PFSK-1 (cell line): Measurements from ENCODE around the gene ABCG1.

Source experiments
- POLR2AphosphoS5 ChIP-seq: IDR thresholded peaks from 2 replicates; pipeline ENCODE4 v1.6.1; 2012; ENCODE audit warnings: low read depth, mild to moderate bottlenecking, control low read depth, low read length, moderate library complexity
- SIN3A ChIP-seq: IDR thresholded peaks from 2 replicates; pipeline ENCODE4 v1.6.1; 2012; ENCODE audit warnings: mild to moderate bottlenecking, low read length, moderate library complexity, borderline replicate concordance; ENCODE audit not compliant: insufficient read depth
- TAF1 ChIP-seq: IDR thresholded peaks from 2 replicates; pipeline ENCODE4 v1.6.1; 2012; ENCODE audit warnings: low read length, control low read depth, borderline replicate concordance; ENCODE audit not compliant: insufficient read depth
- TF ChIP-seq, protein P1 (sequence below), 2 experiments: IDR thresholded peaks; 2 replicates each; pipeline versions ENCODE4 v1.6.1 to v1.8.0; 2011 to 2012; ENCODE audit warnings: low read depth in 2 of 2, low read length in 2 of 2, control low read depth in 1 of 2, inconsistent platforms in 1 of 2, mild to moderate bottlenecking in 1 of 2, moderate library complexity in 1 of 2; ENCODE audit not compliant: insufficient read depth in 1 of 2

DNA sequence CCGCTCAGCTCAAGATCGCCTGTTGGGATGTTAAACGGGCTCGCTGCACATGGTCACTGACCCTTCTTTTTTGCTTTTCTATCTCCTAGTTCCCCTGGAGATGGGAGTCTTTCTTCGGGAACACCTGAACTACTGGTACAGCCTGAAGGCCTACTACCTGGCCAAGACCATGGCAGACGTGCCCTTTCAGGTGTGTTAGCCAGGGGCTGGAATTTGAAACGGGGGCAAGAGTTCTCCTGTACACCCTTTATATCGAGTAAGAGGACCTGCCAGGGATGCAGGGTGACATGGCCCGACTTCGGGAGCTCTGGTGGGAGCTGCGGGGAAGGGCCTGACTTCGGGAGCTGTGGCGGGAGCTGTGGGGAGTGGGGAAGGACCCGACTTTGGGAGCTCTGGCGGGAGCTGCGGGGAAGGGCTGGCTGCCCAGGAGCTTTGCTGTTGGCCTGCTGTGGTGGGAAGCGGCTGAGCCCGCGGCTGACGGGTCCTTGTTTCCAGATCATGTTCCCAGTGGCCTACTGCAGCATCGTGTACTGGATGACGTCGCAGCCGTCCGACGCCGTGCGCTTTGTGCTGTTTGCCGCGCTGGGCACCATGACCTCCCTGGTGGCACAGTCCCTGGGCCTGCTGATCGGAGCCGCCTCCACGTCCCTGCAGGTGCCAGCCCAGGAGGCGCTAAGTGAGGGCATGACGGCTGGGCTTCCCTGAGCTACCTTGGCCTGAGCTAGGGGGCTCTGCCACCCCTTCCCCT is 72.2 kb downstream of the ABCG1 start:
- no peak for TF ChIP-seq POLR2AphosphoS5
- no peak for TF ChIP-seq TAF1
- TF ChIP-seq, protein P1, sequence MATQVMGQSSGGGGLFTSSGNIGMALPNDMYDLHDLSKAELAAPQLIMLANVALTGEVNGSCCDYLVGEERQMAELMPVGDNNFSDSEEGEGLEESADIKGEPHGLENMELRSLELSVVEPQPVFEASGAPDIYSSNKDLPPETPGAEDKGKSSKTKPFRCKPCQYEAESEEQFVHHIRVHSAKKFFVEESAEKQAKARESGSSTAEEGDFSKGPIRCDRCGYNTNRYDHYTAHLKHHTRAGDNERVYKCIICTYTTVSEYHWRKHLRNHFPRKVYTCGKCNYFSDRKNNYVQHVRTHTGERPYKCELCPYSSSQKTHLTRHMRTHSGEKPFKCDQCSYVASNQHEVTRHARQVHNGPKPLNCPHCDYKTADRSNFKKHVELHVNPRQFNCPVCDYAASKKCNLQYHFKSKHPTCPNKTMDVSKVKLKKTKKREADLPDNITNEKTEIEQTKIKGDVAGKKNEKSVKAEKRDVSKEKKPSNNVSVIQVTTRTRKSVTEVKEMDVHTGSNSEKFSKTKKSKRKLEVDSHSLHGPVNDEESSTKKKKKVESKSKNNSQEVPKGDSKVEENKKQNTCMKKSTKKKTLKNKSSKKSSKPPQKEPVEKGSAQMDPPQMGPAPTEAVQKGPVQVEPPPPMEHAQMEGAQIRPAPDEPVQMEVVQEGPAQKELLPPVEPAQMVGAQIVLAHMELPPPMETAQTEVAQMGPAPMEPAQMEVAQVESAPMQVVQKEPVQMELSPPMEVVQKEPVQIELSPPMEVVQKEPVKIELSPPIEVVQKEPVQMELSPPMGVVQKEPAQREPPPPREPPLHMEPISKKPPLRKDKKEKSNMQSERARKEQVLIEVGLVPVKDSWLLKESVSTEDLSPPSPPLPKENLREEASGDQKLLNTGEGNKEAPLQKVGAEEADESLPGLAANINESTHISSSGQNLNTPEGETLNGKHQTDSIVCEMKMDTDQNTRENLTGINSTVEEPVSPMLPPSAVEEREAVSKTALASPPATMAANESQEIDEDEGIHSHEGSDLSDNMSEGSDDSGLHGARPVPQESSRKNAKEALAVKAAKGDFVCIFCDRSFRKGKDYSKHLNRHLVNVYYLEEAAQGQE (IDR thresholded peaks at IDR 0.05; ENCODE audit: insufficient read depth in 1 of 2, low read depth in 2 of 2, low read length in 2 of 2): no peak
- no peak for TF ChIP-seq SIN3A
